Measurements from ENCODE around the gene FAM120AOS. TPM values are rescaled to one million over a fixed set of nuclear protein-coding genes. Genes with fewer than 3 reads are reported as not detected.
"Not testable (repeated sequence)": the region's sequence is repeated elsewhere in the genome, so short reads cannot be mapped to it uniquely, and the experiment has no call there.

Gene FAM120AOS
- total RNA-seq, 1 experiment from 2014 or later: 70.7 TPM

- no peak for DNase-seq (ENCODE audit: low spot score)
- in situ Hi-C loops (cut with HindIII; ENCODE audit: low sequenced_read_pairs): no loop called here
Observed at GRCh38 chr9:93447655-93448054, 5.7 kb downstream of the FAM120AOS start.

DNA sequence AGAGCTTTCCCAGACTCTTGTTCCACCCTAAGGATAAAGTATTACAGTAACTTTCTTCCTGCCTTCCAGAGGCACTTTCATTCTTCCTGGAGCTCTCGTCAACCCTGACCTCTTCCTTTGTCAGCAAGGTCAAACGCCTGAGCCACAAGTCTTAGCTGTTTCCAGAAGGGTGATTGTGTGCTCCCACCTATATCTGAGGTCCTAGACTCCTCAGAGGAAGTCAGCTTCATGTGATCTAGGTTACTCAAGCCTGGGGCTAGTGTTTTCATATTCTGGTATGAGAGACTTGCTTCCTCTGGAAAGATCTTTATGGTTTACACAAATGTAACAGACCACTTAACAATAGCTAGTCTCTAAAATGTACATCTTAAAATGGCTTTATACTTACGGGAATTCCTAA, 7.3 kb downstream of the FAM120AOS start:
- in situ Hi-C loops (cut with HindIII; ENCODE audit: low sequenced_read_pairs): no loop called here

GRCh38 chr9:93440896-93441580, 12.3 kb downstream of the FAM120AOS start:
- in situ Hi-C loops (cut with HindIII; ENCODE audit: low sequenced_read_pairs): no loop called here
- DNase-seq (ENCODE audit: low spot score): no peak

More for the DNA sequence above, 7.3 kb downstream of the FAM120AOS start:
- no peak for DNase-seq (ENCODE audit: low spot score)

DNA sequence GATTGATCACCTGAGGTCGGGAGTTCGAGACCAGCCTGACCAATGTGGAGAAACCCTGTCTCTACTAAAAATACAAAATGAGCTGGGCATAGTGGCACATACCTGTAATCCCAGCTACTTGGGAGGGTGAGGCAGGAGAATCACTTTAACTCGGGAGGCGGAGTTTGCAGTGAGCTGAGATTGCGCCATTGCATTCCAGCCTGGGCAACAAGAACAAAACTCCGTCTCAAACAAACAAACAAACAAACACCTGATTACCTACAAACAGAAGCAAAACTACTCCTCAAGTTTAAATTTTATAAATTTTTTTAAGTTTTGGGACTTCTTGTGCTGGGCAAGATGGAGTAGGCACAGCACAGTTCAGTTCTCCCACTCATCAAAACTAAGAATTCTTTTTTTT, 14.1 kb downstream of the FAM120AOS start:
- DNase-seq (ENCODE audit: low spot score); in situ Hi-C loops (cut with HindIII; ENCODE audit: low sequenced_read_pairs): not testable (repeated sequence)

GRCh38 chr9:93437996-93438395, 15.4 kb downstream of the FAM120AOS start:
- DNase-seq (ENCODE audit: low spot score): no peak
- in situ Hi-C loops (cut with HindIII; ENCODE audit: low sequenced_read_pairs): no loop called here

DNA sequence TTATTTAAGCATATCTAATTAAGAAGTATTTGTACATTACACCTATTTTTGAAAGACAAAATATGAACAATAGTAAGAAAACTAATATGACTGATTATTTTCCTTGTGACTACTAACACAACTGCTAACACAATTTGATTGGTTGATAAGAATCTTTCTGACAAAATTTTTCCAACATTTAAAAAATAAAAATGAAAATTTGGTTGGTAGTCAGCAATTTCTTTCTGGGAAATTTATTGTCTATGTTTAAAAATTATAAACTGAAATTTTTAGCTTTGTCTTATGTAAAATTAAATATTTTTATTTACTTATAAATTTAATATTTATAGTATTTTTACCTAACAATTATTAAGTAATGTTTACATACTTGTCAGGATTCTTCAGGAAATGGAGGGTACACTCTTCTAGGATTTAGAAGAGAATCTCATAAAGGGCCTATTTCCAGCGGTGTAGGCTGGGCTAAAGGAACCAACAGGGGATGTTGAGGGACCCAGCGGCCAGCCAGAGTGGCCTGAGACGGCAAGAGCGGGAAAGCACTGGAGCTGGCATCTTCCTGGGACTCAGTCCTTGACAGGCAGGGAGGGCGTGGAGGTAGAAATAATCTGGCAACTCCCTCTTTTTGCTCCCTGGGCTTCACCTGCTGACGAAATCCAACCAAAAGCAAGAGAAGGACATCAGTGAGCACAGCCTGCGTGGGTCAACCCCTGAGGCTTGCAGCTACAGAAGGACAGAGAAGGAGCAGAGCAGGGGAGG, 16.6 kb downstream of the FAM120AOS start:
- in situ Hi-C loops (cut with HindIII; ENCODE audit: low sequenced_read_pairs): no loop called here
- DNase-seq (ENCODE audit: low spot score): no peak

DNA sequence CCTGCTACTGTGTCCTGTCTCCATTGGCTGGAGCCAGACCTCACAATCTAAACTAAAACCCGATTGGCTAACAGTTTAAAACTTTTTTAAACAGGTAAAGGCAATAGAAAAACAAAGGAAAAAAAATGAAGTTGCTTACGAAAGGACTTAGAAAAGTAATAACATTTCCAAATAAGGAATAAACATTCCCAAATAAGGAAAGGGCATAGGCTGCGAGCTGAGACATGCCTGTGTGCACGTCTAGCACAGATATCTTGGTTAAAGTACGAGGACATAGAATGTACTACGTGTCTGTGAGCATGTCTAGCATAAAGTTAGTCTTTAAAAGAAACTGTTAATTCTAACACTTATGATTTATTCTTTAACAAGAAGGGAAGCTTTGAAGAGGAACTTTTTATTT, 17.2 kb downstream of the FAM120AOS start:
- no peak for DNase-seq (ENCODE audit: low spot score)
- in situ Hi-C loops (cut with HindIII; ENCODE audit: low sequenced_read_pairs): no loop called here

- in situ Hi-C loops (cut with HindIII; ENCODE audit: low sequenced_read_pairs): no loop called here
- no peak for DNase-seq (ENCODE audit: low spot score)
Observed at GRCh38 chr9:93435386-93435785, 18.0 kb downstream of the FAM120AOS start.

DNA sequence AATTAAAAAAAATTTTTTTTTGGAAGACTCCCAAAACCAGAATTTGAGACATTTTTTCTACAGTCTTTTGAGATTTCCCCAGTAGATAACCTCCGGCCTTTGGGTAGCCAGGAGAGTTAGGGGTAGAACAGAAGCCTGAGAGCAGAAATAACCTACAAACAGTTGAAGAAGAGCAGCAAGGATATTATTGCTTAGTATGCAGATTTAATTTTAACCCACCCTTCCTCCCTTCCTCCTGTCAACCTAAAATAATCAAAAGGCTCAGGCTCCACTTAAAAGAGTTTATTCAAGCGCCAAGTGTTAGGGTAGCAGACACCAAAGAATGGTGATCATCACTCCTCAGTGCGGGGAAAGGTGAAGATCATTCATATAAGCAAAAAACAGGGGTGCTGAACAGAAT, 19.3 kb downstream of the FAM120AOS start:
- no peak for DNase-seq (ENCODE audit: low spot score)
- in situ Hi-C loops (cut with HindIII; ENCODE audit: low sequenced_read_pairs): no loop called here

DNA sequence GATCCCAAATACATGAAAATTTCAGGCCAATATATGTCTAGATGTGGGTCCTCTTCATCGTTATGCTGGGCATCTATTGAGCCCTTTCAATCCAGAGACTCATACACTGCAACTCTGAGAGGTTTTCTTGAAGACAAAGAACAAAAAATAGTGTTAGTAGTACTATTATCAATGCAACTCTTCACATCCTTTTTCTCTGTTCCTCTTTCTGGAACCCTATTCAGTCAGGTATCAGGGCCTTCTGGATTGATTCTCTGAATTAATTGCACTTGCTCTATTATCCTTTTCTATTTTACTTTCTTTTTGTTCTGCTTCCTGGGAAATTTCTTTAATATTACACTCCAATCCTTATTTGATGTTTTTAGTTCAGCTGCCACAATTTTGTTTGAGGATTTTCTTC, 20.4 kb downstream of the FAM120AOS start:
- in situ Hi-C loops (cut with HindIII; ENCODE audit: low sequenced_read_pairs): no loop called here

DNA sequence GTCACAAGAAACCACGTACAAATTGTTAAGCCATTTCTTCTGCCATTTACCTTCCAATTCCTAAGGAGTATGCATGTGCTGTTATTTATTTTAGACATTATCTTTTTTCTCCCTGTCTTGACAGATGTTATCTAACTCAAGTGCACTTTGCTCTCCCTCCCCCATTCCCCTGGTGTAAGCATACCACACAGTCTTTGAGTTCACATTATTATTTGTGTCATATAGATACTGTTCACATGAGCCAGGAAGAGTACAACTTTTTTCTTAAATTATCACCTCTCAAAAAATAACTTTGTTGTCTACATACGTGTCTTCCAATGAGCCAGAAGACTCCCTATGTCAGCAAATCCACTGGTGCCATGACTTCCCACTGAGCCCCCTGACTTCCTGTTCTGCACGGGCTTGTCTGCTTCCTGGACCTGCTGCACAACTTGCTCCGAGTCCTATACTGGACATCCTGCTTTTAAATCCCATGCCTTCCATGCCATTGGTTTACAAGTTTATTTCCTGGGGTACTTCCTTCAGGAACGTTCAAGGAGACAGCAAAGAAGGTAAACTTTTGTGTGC, 21.8 kb downstream of the FAM120AOS start:
- no peak for DNase-seq (ENCODE audit: low spot score)
- in situ Hi-C loops (cut with HindIII; ENCODE audit: low sequenced_read_pairs): no loop called here

More for the DNA sequence above, 20.4 kb downstream of the FAM120AOS start:
- no peak for DNase-seq (ENCODE audit: low spot score)

DNA sequence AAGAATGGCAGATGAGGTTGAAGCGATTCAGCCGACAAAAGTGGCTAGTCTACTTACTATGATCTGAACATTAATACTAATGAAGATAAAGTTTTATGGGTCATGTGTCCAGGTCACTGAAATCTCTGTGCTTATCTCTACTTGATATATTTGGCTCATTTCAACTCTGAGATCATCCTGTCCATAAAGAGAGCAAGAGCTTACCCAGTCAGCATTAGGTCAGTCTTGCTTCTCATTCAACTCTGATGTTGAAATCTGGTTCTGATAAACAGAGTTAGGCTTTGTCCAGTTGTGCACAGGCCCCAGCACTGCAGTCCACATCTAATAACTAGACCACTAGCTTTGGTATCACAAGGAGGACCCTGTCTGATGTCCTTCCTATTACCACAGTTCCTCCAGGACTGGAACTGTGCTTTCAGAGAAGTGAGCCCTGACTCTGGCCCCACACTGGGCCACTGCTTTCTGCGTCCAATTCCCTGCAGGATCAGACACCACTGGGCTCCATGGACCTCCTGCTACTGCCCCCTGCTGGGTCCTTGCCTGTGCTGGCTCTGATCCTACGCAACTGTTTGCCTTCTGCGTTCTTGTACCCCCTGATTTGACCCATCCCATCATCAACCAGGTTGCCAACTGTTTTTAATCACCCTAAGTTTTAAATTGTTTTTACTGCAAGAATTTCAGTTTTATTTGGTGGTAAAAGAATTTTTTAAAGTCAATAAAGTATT, 25.6 kb downstream of the FAM120AOS start:
- in situ Hi-C loops (cut with HindIII; ENCODE audit: low sequenced_read_pairs): no loop called here
- no peak for DNase-seq (ENCODE audit: low spot score)

- in situ Hi-C loops (cut with HindIII; ENCODE audit: low sequenced_read_pairs): no loop called here
- no peak for DNase-seq (ENCODE audit: low spot score)
Observed at GRCh38 chr9:93422977-93423616, 30.3 kb downstream of the FAM120AOS start.

- in situ Hi-C loops (cut with HindIII; ENCODE audit: low sequenced_read_pairs): no loop called here
Observed at GRCh38 chr9:93419023-93419422, 34.4 kb downstream of the FAM120AOS start.

DNA sequence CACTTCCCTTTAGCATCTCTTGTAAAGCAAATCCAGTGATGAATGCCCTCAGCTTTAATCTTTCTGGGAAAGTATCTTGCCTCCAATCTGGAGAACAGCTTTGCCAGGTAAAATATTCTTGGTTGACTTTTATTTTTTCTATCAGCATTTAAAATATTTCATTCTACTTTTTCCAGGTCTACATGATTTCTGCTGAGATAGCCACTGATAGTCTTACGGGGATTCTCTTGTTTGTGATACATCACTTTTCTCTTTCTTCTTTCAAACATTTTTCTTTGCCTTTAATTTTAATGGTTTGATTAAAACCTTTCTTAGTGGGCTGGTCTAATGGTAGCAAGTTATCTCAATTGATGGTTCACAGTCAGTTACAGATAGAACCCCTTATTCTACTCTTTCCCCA, 35.8 kb downstream of the FAM120AOS start:
- in situ Hi-C loops (cut with HindIII; ENCODE audit: low sequenced_read_pairs): no loop called here

More at GRCh38 chr9:93419023-93419422, 34.4 kb downstream of the FAM120AOS start:
- DNase-seq (ENCODE audit: low spot score): no peak

DNA sequence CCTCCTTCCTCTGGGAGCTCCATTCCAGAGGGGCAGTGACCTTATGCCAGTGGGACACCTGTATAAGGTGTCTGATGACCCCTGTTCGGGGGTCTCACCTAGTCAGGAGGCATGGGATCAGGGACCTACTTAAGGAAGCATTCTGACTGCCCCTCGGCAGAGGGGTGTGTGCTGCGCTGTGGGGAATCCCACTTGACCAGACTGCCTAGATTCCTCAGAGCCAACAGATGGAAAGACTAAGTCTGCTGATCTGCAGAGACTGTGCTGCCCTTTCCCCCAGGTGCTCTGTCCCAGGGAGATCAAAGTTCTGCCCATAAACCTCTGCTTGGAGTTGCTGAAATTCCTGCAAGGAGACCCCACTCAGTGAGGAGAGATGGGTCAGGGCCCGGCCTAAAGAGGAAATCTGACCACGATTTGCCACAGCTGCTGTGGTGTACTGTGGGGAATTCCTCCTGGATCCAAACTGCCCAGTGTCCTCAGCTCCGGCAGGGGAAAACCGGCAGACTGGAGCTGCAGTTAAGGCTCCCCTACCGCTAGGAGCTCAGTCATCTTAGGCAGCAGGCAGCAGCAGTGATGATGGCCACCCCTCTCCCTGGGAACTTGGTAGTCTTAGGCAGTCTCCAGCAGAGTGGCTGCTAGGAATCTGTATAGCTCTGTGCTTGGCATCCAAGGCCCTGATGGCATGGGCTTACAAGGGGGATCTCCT, 36.7 kb downstream of the FAM120AOS start:
- DNase-seq (ENCODE audit: low spot score): no peak
- in situ Hi-C loops (cut with HindIII; ENCODE audit: low sequenced_read_pairs): no loop called here

More for the DNA sequence above, 35.8 kb downstream of the FAM120AOS start:
- no peak for DNase-seq (ENCODE audit: low spot score)

- in situ Hi-C loops (cut with HindIII; ENCODE audit: low sequenced_read_pairs): no loop called here
- no peak for DNase-seq (ENCODE audit: low spot score)
Observed at GRCh38 chr9:93415176-93415690, 38.1 kb downstream of the FAM120AOS start.

- DNase-seq (ENCODE audit: low spot score): no peak
- in situ Hi-C loops (cut with HindIII; ENCODE audit: low sequenced_read_pairs): no loop called here
Observed at GRCh38 chr9:93413530-93413929, 39.9 kb downstream of the FAM120AOS start.
